Neural progenitor cell (in vitro differentiated cells): Measurements from ENCODE around the gene FBLN7.

Experiments used
- CTCF ChIP-seq: fragments of 200-600 bp; sonication (generic); IDR thresholded peaks from 2 replicates; pipeline ENCODE4 v1.5.1; 2017; ENCODE audit warnings: antibody characterized with exemption, mild to moderate bottlenecking
- EZH2 ChIP-seq: fragments of 200-600 bp; sonication (generic); IDR thresholded peaks from 2 replicates; pipeline ENCODE4 v1.6.1; 2017; ENCODE audit warnings: antibody characterized with exemption, mild to moderate bottlenecking, moderate library complexity
- EZH2phosphoT487 ChIP-seq: fragments of 200-600 bp; sonication (generic); IDR thresholded peaks from 2 replicates; pipeline ENCODE4 v1.6.1; 2017; ENCODE audit warnings: antibody characterized with exemption

GRCh38 chr2:112154246-112155117 lies 16.3 kb downstream of the FBLN7 start:
- TF ChIP-seq CTCF (no peak), EZH2phosphoT487 (no peak), EZH2 (no peak)
